ENCODE data around the gene COMMD7. TPM values are rescaled to one million over a fixed set of nuclear protein-coding genes. Genes with fewer than 3 reads are reported as not detected.

Gene COMMD7
- total RNA-seq, 1 experiment from 2014 or later, result 13.2 TPM

- CTCF ChIA-PET, result interaction anchor here (0.6 to 8.3 kb wide), 11 partner anchors 12 to 830 kb away, joined by 3 to 117 read pairs (median 3); no protein-coding TSS in a partner anchor
- Histone ChIP-seq H3K27me3 (ENCODE audit: insufficient read depth, low read length) (no peaks in the 10 kb centered on the region), H3K4me3 (replicated peaks in 1 of 2; ENCODE audit: low read depth in 1 of 2, low read length in 2 of 2) (no peak overlapping the region), H2AFZ (ENCODE audit: low read depth, low read length, poor library complexity, severe bottlenecking) (no peak overlapping the region), H3K9ac (ENCODE audit: low read length) (no peak overlapping the region), H3K4me2 (ENCODE audit: low read length) (peak overlapping the region; percentile 42; the same call in 1 of the 2 replicates), H3K79me2 (ENCODE audit: insufficient read depth, low read length) (no peaks in the 10 kb centered on the region), H4K20me1 (ENCODE audit: insufficient read depth) (no peaks in the 10 kb centered on the region), H3K27ac (ENCODE audit: low read depth, low read length) (no peak overlapping the region), H3K9me3 (ENCODE audit: control insufficient read depth in 1 of 2, insufficient read depth in 1 of 2, low read depth in 1 of 2, low read length in 2 of 2) (no peaks in the 10 kb centered on the region), H3K36me3 (ENCODE audit: control insufficient read depth in 1 of 2, insufficient read depth in 2 of 2, low read length in 2 of 2) (no peaks in the 10 kb centered on the region), H3K9me2 (ENCODE audit: insufficient read depth) (no peaks in the 10 kb centered on the region), H3K4me1 (ENCODE audit: control insufficient read depth in 1 of 2, insufficient read depth in 2 of 2, low read length in 2 of 2) (peaks cover 0 to 11% of the 10 kb centered on the region in 2 experiments; a peak in 1 of 4 replicates)
- intact Hi-C loops (cut with micrococcal nuclease), result loop anchor here (1.0 to 10.0 kb wide), 5 partner anchors 132 to 830 kb away; partner anchors contain the start of genes PLAGL2 and POFUT1
- peak; percentile 96 for ATAC-seq
- POLR2A ChIA-PET, result interaction anchor here (0.9 kb wide), 1 partner anchor 129 kb away, joined by 3 read pairs; no protein-coding TSS in a partner anchor
- BruUV-seq (replicated peaks), result no TSS peak
- TF ChIP-seq POLR2AphosphoS5 (IDR thresholded peaks at IDR 0.05; ENCODE audit: low read depth, low read length) (no peak), ELF1 (IDR thresholded peaks at IDR 0.05; ENCODE audit: borderline replicate concordance, low read depth) (no peak), YY1 (IDR thresholded peaks at IDR 0.05; ENCODE audit: extremely low read depth, insufficient replicate concordance, low read depth, low read length) (peak; percentile 9), RAD21 (IDR thresholded peaks at IDR 0.05; ENCODE audit: low read depth) (peak; percentile 99), EZH2 (IDR thresholded peaks at IDR 0.05) (no peak), SIN3A (IDR thresholded peaks at IDR 0.05; ENCODE audit: low read depth) (no peak), CBX3 (IDR thresholded peaks at IDR 0.05; ENCODE audit: low read depth) (no peak), ATF3 (IDR thresholded peaks at IDR 0.05) (no peak), JUND (IDR thresholded peaks at IDR 0.05) (no peak), CTCF (IDR thresholded peaks at IDR 0.05 in 2 of 3, conservative IDR thresholded peaks at IDR 0.05 in 1 of 3; ENCODE audit: borderline replicate concordance in 1 of 3, insufficient read depth in 1 of 3, low read depth in 2 of 3, low read length in 2 of 3) (peak; percentile 87 to 91 (median 88)), POLR2A (IDR thresholded peaks at IDR 0.05; ENCODE audit: borderline replicate concordance, extremely low read depth, insufficient read depth, insufficient read length) (no peak), ZNF274 (IDR thresholded peaks at IDR 0.05; ENCODE audit: low read depth, low read length) (no peak), REST (IDR thresholded peaks at IDR 0.05; ENCODE audit: low read depth) (no peak), SP1 (IDR thresholded peaks at IDR 0.05; ENCODE audit: low read depth) (no peak), SRF (IDR thresholded peaks at IDR 0.05; ENCODE audit: low read depth) (no peak), MAX (IDR thresholded peaks at IDR 0.05) (no peak)
- RAD21 ChIA-PET (ENCODE audit: low non-redundant PET in 1 of 2, low total read pairs in 2 of 2, uncharacterized antibody in 2 of 2, unreplicated experiment in 2 of 2), result interaction anchor here (0.6 to 2.5 kb wide), 4 partner anchors 121 to 828 kb away, joined by 3 to 29 read pairs (median 10); no protein-coding TSS in a partner anchor
- peak; percentile 54 for DNase-seq (ENCODE audit: low read depth, low spot score)
These were observed 90.3 kb downstream of the COMMD7 start for GRCh38 chr20:32652739-32653526.

Measured in HCT116 (cell line).